Loucy (cell line): ENCODE results near the gene PBX2.

Experiments
- H2AFZ ChIP-seq: fragments of 200-600 bp; sonication (generic); 2 replicates; pipeline ENCODE4 v1.6.0; 2016; ENCODE audit warnings: antibody characterized with exemption, mild to moderate bottlenecking, low read length, moderate library complexity
- H3F3A ChIP-seq: fragments of 200-600 bp; 2 replicates; pipeline ENCODE4 v1.6.0; 2016; ENCODE audit warnings: antibody characterized with exemption, low read depth, mild to moderate bottlenecking
- H3K27me3 ChIP-seq: fragments of 200-600 bp; sonication (generic); 2 replicates; pipeline ENCODE4 v1.6.1; 2014; ENCODE audit warnings: low read length, mild to moderate bottlenecking; ENCODE audit not compliant: insufficient read depth, poor library complexity, severe bottlenecking
- H3K36me3 ChIP-seq: fragments of 200-600 bp; sonication (generic); 2 replicates; pipeline ENCODE4 v1.6.1; 2016; ENCODE audit warnings: low read length; ENCODE audit not compliant: insufficient read depth
- H3K4me1 ChIP-seq: fragments of 200-600 bp; sonication (generic); 2 replicates; pipeline ENCODE4 v1.5.1; 2014; ENCODE audit warnings: low read length, mild to moderate bottlenecking; ENCODE audit not compliant: insufficient read depth, poor library complexity, severe bottlenecking
- H3K4me2 ChIP-seq: fragments of 200-600 bp; sonication (generic); 2 replicates; pipeline ENCODE4 v1.6.0; 2014; ENCODE audit warnings: antibody characterized with exemption, low read length, low read depth, mild to moderate bottlenecking; ENCODE audit not compliant: poor library complexity, severe bottlenecking
- H3K4me3 ChIP-seq: fragments of 200-600 bp; sonication (generic); 2 replicates; pipeline ENCODE4 v1.5.1; 2014; ENCODE audit warnings: low read length, mild to moderate bottlenecking, mixed read lengths; ENCODE audit not compliant: poor library complexity, severe bottlenecking
- H3K79me2 ChIP-seq: fragments of 200-600 bp; sonication (generic); 2 replicates; pipeline ENCODE4 v1.6.1; 2014; ENCODE audit warnings: low read length; ENCODE audit not compliant: insufficient read depth
- H3K9ac ChIP-seq: fragments of 200-600 bp; sonication (generic); 2 replicates; pipeline ENCODE4 v1.6.0; 2014; ENCODE audit warnings: mild to moderate bottlenecking, low read depth, low read length, moderate library complexity; ENCODE audit not compliant: poor library complexity, severe bottlenecking
- H3K9me2 ChIP-seq: fragments of 200-600 bp; sonication (generic); replicated peaks from 2 replicates; pipeline ENCODE4 v1.6.1; 2016; ENCODE audit warnings: low read depth, low read length, mixed read lengths
- H3K9me3 ChIP-seq: fragments of 200-600 bp; sonication (generic); 2 replicates; pipeline ENCODE4 v1.6.1; 2014; ENCODE audit warnings: mild to moderate bottlenecking, antibody characterized with exemption, low read length, low read depth; ENCODE audit not compliant: insufficient read depth
- H4K20me1 ChIP-seq: fragments of 200-600 bp; sonication (generic); 2 replicates; pipeline ENCODE4 v1.6.0; 2014; ENCODE audit warnings: antibody characterized with exemption, low read length, mild to moderate bottlenecking; ENCODE audit not compliant: insufficient read depth, poor library complexity, severe bottlenecking
- CTCF ChIP-seq: fragments of 200-600 bp; sonication (generic); conservative IDR thresholded peaks from 2 replicates; pipeline ENCODE4 v1.5.1; 2014; ENCODE audit warnings: mild to moderate bottlenecking, antibody characterized with exemption, low read length
- EZH2phosphoT487 ChIP-seq: fragments of 200-600 bp; IDR thresholded peaks from 2 replicates; pipeline ENCODE4 v1.6.1; 2018; ENCODE audit warnings: antibody characterized with exemption, mild to moderate bottlenecking, moderate library complexity, borderline replicate concordance

Gene PBX2

GRCh38 chr6:32164295-32164694, 25.7 kb downstream of the PBX2 start, which contains the start of gene EGFL8:
Gene EGFL8 (plus strand): TSS chr6:32164595. CDS start chr6:32166166, 1,571 bp downstream.
- H3K4me2 ChIP-seq = no peak within 1 kb of the TSS
- H4K20me1 ChIP-seq = no peaks in the 10 kb centered on the region
- H3K9me3 ChIP-seq = no peaks in the 10 kb centered on the region
- H3K36me3 ChIP-seq = peaks cover 17% of the 10 kb centered on the region; the same call in 1 of the 2 replicates
- H3K4me1 ChIP-seq = no peaks in the 10 kb centered on the region
- H3K9ac ChIP-seq = no peak within 1 kb of the TSS
- no peaks in the 10 kb centered on the region for H3K27me3 ChIP-seq
- no peaks in the 10 kb centered on the region for H3K79me2 ChIP-seq
- H3K4me3 ChIP-seq = no peak within 1 kb of the TSS
- TF ChIP-seq EZH2phosphoT487 = no peak
- no peak for TF ChIP-seq CTCF
- no peaks in the 10 kb centered on the region for H3F3A ChIP-seq
- H2AFZ ChIP-seq = no peak within 1 kb of the TSS
- H3K9me2 ChIP-seq = no peaks in the 10 kb centered on the region

GRCh38 chr6:32163559-32164258, 26.3 kb downstream of the PBX2 start:
- no peaks in the 10 kb centered on the region for H3K27me3 ChIP-seq
- H3F3A ChIP-seq = no peaks in the 10 kb centered on the region
- no peak overlapping the region for H3K9ac ChIP-seq
- H3K79me2 ChIP-seq = no peaks in the 10 kb centered on the region
- H3K36me3 ChIP-seq = peaks cover 14% of the 10 kb centered on the region; the same call in 1 of the 2 replicates
- no peak for TF ChIP-seq EZH2phosphoT487
- no peak overlapping the region for H3K4me2 ChIP-seq
- H3K4me1 ChIP-seq = no peaks in the 10 kb centered on the region
- H3K9me3 ChIP-seq = no peaks in the 10 kb centered on the region
- no peaks in the 10 kb centered on the region for H4K20me1 ChIP-seq
- no peak overlapping the region for H3K4me3 ChIP-seq
- H2AFZ ChIP-seq = no peak overlapping the region
- H3K9me2 ChIP-seq = no peaks in the 10 kb centered on the region

- TF ChIP-seq CTCF (no peak), EZH2phosphoT487 (no peak)
- Histone ChIP-seq H3K4me2 (no peak overlapping the region), H3K9me3 (no peaks in the 10 kb centered on the region), H2AFZ (no peak overlapping the region), H3K4me1 (peaks cover 19% of the 10 kb centered on the region), H3F3A (no peaks in the 10 kb centered on the region), H3K4me3 (no peak overlapping the region), H3K36me3 (peaks cover 11% of the 10 kb centered on the region; the same call in 1 of the 2 replicates), H3K79me2 (peaks cover 17% of the 10 kb centered on the region), H3K27me3 (no peaks in the 10 kb centered on the region), H3K9ac (no peak overlapping the region), H3K9me2 (no peaks in the 10 kb centered on the region), H4K20me1 (no peaks in the 10 kb centered on the region)
Measured at GRCh38 chr6:32158052-32158451, 31.9 kb downstream of the PBX2 start.
